ENCODE results near the gene ANXA2.
"Not testable (repeated sequence)": the region's sequence is repeated elsewhere in the genome, so short reads cannot be mapped to it uniquely, and the experiment has no call there.

The ANXA2 gene

DNA sequence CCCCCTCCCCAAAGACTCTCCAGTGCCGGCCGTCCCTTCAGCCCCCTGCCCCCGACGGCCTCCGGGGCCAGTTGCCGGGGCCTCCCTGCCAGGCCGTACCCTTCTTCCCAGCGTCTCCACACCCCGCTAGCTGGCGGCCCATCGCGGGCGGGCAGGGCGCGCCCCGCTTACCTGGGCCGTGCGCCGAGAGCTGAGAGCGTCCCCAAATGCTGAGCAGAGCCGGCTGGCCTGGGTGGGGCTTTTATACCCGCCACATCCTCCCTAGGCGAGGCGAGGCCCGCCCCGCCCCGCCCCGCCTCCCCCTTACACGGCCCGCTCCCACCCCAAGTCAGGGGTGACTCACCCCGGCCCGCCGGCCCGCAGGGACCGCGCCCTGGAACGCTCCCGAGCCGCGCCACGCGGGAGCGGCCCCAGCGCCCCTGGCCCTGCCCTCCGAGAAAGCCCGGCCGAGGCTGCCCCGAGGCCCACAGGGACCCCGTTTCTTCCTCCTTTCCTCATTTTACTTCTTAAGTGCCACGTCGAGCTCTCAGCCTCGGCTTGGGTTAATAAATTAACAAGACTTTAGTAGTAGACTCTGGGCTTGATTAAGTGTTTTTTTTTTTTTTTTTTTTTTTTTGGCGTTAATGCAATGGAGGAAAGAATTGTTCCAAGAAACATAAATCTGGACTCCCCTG, at the start of gene ANXA2:
Gene ANXA2 (minus strand): TSS at position 215 of the 674 bp plus-strand sequence. CDS start 11,911 bp downstream, outside the sequence.
- H3K4me3 ChIP-seq (ENCODE audit: low read depth, low read length): peak within 1 kb of the TSS; percentile 86

DNA sequence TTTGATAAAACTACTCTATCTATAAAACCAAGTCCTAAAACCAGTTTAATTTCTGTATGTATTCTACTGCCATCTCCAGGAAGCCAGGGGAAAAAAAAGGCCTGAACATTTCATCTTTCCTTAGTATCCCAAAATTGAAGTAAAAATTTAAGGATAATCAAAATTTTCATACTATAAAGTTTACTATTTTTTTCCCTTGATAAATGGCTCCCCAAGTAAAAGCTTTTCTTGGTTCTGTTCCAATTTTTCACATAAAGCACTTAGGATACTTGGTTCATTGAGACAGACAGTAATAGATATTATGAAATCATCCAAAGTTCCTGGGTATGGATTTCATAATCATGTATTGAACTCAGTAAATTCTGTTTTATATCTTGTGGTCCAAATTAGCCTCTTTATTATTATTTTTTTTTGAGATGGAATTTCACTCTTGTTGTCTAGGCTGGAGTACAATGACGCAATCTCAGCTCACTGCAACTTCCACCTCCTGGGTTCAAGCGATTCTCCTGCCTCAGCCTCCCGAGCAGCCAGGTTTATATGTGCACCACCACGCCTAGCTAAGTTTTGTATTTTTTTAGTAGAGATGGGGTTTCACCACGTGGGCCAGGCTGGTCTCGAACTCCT, 46.6 kb upstream of the ANXA2 start:
- H3K4me3 ChIP-seq (ENCODE audit: low read depth, low read length): no peak overlapping the region

DNA sequence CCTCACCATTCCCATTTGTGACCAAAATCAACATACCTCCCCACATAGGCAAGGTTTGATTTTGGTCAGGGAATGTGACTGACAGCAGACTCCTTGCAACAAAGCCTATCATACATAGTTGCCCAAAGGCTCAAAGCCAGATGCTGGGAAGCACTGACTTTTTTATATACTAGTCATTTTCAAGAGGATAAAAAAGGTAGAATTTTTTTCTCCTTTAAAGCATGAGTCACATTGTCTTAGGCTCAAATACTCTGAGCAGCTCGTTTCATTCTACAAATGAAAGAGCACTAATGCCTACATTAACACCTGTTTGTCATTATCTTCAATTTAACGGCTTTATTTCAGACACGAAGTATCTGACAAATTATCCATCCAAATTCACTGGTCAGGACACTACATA, 45.0 kb upstream of the ANXA2 start:
- H3K4me3 ChIP-seq (ENCODE audit: low read depth, low read length): no peak overlapping the region

DNA sequence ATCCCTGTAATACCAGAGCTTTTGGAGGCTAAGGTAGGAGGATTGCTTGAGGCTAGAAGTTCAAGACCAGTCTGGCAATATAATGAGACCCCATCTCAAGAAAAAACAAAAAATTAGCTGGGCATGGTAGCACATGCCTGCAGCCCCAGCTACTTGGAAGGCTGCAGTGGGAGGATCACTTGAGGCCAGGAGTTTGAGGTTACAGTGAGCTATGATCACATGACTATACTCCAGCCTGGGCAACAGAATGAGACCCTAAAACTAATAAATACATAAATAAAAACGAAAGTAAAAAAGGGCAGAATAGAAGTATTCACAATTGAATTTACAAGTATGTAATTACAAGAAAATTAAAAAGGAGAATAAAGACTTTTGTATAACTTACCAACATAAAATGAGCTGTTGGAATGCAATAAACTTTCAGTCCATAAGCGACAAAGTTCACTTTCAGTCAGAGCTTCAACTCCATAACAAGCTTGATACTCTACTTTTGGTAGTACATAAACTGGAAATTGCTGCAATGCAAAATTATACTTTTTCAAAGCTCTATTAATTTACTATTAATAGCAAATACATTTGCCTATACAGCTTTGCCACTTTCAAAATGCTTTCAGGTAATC, 44.4 kb upstream of the ANXA2 start:
- no peak overlapping the region for H3K4me3 ChIP-seq (ENCODE audit: low read depth, low read length)

DNA sequence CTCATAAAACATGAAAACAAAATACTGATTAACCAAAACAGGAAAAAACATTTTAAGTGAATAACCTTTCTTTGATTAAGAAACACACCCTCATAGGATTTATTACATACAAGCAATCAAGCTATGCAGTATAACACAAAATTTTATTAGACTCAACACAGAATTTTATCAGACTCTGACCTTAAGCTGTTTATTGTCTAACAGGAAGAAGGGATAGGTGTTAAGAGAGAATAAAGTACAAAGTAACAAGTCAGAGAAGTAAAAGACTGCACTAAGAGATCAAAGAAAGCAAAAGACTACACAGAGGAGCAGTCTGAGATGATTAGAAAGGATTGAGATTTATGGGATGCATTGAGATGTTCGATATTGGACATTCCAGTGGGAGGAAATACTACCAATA, 43.5 kb upstream of the ANXA2 start:
- H3K4me3 ChIP-seq (ENCODE audit: low read depth, low read length): no peak overlapping the region

DNA sequence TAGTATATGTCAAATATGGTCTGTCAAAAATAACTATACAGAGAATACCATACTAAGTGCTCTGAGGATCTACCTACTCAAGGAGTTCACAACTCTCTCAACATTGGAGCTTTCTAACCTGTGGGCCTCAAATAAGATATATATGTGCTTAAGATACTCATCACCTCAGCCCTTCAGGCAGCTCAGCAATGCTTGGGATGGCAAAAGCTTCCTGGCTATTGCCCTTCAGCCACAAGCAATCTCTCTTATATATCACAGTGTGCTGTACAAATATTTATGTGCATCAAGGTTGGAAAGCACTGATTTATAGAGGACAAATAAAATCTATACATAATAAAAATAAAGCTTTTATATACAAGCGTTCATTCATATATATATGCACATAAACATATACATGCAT, 40.9 kb upstream of the ANXA2 start:
- H3K4me3 ChIP-seq (ENCODE audit: low read depth, low read length): no peak overlapping the region

DNA sequence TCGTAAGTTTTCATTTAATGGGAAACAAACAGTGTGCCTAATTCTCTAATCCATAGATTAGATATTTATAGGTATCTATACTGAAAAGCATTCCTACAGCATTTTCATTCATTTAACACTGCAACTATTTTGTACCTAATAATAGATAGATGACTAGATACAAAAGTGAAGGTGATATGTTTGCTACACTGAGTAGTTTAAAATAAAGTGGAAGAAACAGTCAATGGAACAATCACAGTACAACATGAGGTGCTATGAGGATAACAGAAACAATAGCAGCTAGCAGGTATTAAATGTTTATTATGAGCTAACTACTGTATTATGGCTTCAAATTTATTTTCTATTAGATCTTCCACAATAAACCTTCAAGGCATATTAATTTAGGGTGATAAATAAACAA, 31.1 kb upstream of the ANXA2 start:
- H3K4me3 ChIP-seq (ENCODE audit: low read depth, low read length): no peak overlapping the region

DNA sequence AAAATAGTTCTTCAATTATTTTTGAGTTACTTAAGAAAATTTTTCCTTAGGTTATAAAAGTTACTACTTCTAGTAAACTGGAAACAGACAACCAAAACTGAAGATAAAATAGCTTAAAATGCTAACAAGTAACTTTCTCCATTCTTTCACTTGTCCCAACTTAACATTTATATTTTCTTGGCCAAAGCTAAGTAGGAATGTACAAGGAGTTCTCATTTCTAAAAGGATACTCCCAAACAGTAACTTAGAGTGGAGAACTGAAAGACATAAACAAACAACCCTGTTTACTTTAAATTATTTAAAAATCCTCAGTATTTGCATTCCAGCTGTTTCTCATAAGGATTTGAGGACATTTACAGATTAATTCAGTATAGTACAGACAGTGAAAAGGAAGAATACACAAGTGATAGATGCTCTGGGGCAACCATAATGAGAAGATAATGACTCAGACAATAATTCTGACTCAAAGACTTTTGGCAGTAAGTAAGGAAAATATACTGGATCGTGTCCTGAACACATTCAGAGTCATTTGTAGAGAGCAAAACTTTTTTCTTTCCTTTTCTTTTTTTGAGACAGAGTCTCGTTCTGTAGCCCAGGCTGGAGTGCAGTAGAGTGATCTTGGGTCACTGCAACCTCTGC, 29.2 kb upstream of the ANXA2 start:
- no peak overlapping the region for H3K4me3 ChIP-seq (ENCODE audit: low read depth, low read length)

DNA sequence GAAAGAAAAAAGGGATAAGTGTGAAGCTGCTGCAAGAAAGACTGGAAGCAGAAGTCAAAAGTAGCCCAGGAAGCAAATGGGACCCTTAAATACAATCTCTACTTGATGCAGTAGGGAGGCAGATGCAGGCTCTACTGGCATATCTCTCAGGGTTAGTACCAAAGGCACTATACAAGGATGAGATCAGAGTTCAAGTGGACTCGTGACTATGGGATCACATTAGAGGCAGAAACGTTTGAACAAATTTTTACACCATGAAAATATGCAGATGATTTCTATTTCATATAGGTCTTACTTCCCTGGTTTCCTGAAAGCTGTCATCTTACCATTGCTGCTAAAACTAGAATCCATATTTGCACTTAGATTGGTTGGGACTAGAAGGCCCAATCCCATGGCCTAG, 27.7 kb upstream of the ANXA2 start:
- no peak overlapping the region for H3K4me3 ChIP-seq (ENCODE audit: low read depth, low read length)

DNA sequence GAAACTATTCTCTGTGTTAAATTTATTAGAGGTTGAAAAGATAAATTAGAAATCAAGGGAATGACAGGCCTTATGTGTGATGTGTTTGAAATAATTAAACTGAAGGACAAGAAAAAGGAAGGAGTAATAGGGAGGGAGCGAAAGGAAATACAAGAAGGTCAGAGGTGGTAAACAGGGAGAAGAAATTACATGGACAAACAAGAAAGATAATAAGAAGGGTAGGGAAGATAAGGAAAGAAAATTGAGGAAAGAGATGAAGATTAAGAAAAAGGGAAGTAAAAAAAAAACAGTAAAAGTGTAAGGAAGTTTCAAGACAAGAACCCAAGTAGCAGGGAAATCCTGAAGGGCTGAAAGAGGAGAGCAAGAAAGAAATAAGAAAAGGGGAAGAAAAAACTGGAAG, 26.2 kb upstream of the ANXA2 start:
- no peak overlapping the region for H3K4me3 ChIP-seq (ENCODE audit: low read depth, low read length)

DNA sequence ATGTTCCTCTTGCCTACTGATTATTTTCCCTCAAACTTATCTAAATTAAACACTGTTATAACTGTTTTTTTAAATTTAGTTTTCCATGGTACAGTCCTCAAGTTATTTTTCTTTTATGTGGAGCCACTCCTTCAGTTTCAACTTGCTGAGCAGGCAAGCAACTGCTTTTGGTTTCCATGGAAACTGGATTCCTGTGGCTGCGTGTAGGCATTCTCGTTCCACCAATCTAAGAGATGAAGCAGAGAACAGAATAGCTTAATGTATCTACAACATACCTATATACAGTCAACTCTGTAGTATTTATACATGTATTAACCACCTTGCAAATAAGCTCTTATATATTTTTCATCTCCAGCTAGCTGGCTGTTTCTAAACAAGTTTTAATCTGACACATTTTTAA, 25.8 kb upstream of the ANXA2 start:
- no peak overlapping the region for H3K4me3 ChIP-seq (ENCODE audit: low read depth, low read length)

DNA sequence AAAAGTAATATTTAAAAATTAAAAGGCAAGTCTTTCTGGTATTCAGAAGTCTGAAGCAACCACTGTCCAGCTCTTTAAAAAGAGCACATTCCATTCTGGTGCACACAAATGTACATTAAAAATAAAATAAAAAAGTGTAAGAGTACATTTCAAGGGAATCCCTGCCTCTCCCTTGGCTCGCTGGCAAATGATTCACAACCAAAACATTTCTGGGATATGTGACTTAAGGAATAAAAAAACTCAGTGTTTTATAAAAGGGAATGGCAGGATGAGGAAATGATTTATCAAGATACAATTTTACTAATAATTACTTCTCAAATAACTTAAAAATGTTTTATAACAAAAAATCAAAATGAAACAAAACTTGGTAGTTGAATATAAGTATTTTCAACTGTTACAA, 23.8 kb upstream of the ANXA2 start:
- H3K4me3 ChIP-seq (ENCODE audit: low read depth, low read length): no peak overlapping the region

DNA sequence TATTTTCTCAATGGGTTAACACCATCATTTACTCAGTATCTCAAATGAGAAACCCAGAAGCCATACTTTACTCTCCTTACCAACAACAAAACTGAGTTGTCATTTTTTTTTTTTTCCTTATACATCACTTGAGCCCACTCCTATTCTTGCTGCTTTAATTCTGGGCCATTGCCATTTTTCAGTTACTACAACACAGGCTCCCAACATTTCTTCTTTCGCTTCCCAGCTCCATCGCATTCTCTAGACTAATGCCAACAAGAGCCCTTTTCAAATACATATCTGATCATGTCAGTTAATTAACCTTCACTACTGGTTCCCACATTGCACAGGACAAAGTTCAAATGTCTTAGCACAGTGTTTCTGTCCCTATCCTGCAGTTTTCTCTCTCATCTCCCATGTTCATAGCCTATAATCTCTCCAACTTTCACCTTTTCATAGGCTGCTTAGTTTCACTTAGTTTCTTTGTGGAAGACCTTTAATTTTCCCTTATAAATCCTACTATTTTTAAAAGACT, 22.5 kb upstream of the ANXA2 start:
- H3K4me3 ChIP-seq (ENCODE audit: low read depth, low read length): no peak overlapping the region

DNA sequence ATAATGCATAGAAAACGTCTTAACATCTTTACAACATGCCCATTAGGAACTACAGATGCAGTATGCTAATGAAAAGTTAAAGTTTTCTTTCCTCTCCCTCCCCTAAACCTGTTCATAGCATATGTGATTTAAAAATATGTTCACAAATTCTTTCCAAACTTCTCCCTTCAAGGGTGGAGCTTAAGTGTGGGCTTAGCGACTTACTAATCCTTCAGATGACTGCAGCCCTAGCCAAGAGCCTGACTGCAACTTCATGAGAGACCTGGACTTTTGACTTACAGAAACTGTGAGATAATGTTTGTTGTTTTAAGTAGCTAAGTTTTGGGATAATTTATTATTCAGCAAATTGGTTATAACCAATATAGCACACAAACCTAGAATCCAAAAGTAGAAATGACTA, 22.0 kb upstream of the ANXA2 start:
- H3K4me3 ChIP-seq (ENCODE audit: low read depth, low read length): no peak overlapping the region

DNA sequence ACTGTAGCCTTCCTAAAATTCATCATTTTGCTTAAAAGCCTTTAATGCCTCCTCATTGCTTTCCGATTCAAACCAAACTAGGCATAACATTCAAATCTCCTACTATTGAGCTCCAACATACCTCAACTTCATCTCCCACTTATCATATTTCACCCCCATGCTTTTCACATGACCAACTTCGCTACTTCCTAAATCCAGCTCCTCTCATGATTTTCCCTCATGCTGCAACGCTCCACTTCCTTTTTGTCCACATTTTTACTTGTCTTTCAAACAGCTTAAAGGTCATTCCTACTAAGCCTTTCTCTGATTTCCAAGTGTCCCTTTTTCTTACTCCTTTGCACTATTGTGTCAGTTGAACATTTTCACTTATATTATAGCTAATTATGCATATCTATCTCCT, 20.3 kb upstream of the ANXA2 start:
- no peak overlapping the region for H3K4me3 ChIP-seq (ENCODE audit: low read depth, low read length)

DNA sequence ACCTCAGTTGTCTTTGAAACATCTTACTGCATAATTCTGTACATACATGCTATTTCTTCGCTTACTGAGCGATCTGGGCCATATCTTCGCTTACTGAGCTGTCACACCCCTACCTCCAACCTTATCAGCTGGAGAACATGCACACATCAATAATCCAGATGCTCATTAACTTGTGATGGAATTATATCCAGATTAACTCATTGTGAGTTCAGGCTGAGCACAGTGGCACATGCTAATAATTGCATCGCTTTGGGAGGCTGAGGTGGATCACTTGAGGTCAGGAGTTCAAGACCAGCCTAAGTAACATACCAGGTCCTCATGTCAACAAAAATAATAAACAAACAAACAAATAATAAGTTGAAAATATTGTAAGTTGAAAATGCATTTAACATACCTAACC, 19.3 kb upstream of the ANXA2 start:
- no peak overlapping the region for H3K4me3 ChIP-seq (ENCODE audit: low read depth, low read length)

DNA sequence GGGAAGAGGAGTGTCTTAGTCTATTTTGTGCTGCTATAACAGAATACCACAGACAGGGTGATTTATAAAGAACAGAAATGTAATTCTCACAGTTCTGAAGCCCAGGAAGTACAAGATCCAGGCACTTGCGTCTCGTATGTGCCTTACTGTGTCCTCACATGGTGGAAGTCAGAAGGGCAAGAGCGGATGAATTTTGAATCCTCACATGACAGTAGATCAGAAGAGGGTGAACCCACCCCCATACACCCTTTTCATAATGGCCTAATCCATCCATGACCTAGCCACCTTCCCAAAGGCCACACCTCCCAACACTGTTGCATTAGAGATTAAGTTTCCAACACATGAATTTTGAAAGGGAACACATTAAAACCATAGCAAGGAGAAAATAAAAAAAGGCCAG, 18.7 kb upstream of the ANXA2 start:
- H3K4me3 ChIP-seq (ENCODE audit: low read depth, low read length): no peak overlapping the region

DNA sequence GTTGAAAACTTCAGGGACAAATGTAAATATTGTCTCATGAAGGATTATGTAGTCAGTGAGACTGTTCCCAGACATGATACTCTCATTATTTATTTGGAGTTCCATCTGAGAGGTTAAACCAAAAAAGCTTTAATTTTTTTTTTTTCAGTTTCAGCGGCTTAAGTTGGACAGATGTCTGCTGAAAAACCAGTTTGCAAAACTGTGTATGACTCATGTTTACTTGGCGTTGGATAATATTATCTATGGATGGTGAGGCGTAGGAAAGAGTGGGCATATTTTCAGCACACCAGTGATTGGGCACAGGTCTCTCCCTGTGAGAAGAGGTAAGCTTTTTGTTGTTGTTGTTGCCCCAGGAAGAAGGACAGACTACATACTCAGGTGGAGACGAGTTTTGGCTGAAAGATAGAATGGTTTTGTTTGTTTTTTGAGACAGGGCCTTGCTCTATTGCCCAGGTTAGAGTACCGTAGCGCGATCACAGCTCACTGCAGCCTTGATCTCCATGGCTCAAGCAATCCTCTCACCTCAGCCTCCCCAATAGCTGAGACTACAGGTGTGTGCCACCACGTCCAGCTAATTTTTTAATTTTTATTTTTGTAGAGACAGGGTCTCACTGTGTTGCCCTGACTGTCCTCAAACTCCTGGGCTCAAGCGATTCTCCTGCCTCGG, 16.4 kb upstream of the ANXA2 start:
- no peak overlapping the region for H3K4me3 ChIP-seq (ENCODE audit: low read depth, low read length)

DNA sequence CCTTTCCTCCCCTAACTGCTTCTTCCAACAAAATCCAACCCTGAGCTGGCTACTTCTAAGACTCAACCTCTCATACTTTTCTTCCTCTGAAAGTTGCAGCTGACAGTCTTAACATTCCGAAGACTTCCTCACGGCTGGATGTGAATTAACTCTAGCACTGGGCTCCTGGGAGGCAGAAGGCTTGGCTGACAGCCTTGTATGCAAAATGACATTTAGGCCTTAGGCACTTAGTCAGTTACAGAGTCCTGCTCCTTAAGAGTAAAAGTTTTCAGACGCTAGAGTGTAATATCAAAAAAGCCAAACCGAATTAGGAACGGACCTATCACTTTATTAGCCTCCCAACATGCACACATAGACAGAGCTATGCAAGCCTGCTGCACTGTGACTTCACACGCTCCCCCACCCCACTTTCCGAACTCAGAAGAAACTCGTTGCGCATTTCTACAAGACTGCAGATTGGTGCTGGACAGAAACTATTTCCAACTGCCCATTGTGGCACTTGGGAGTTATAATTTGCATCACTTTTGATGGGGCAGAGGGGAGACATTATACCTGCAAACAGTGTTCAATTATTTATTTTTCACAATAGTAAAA, 15.5 kb upstream of the ANXA2 start:
- no peak overlapping the region for H3K4me3 ChIP-seq (ENCODE audit: low read depth, low read length)

DNA sequence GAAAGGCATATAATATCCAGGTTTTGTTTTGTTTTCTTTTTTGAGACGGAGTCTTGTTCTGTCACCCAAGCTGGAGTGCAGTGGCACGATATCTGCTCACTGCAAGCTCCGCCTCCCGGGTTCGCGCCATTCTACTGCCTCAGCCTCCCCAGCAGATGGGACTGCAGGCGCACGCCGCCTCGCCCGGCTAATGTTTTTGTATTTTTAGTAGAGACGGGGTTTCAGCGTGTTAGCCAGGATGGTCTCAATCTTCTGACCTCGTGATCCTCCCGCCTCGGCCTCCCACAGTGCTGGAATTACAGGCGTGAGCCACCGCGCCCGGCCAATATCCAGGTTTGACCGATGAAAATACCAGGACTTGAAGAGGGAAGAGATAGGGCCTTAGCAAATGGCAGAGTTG, 15.0 kb upstream of the ANXA2 start:
- H3K4me3 ChIP-seq (ENCODE audit: low read depth, low read length): not testable (repeated sequence)
